ENCODE data around the gene WDR7. TPM values are rescaled to one million over a fixed set of nuclear protein-coding genes. Genes with fewer than 3 reads are reported as not detected.

WDR7 gene
- total and polyA plus RNA-seq, 9 of the 15 experiments (the other 6 are each of a cell fraction or from before 2014, with no cell fraction given), result 1.4 to 9.4 (median 5.3) TPM

DNA sequence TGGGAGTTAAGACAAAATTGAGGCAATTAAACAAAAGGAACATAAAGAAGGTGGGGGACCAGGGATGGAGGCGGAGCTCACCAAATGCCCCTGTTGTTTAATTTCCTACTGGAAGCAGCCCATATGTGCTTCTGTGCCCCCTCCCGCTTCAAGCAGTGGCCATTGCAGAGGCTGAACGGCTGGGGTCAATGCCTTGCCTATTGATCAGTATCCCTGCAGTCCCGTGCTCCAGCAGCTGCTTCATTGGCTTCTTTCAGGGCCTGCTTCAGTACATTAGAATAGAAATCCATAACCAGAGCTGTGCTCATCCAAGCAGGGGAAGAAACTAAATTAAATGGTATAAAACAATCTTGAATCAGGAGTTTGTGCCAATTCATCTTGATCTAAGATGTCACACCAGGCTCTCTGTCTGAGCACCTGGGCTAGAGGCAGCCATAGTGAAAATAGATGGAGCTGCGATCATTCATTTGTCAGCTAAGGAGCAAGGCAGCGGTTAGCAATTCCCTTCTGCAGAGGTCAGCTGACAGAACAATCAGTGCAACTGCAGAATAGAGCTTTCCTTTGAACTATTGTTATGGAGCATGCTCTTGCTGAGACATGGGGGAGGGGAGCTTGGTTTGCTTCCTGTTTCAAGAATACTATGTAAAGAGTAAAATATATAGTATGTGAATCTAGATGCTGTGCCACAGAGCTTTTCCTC, 222.4 kb downstream of the WDR7 start:
- Histone ChIP-seq H3K27me3 (ENCODE audit: control insufficient read depth in 2 of 2, insufficient read depth in 2 of 2, low read length in 2 of 2) (no peaks in the 10 kb centered on the region), H3K9me3 (replicated peaks; ENCODE audit: control insufficient read depth, insufficient read depth, low read depth, low read length) (no peaks in the 10 kb centered on the region), H3K36me3 (ENCODE audit: control insufficient read depth, insufficient read depth, low read length) (no peaks in the 10 kb centered on the region), H3K4me1 (replicated peaks in 1 of 2; ENCODE audit: control insufficient read depth in 2 of 2, insufficient read depth in 2 of 2, low read length in 2 of 2) (no peaks in the 10 kb centered on the region), H4K20me1 (replicated peaks; ENCODE audit: control insufficient read depth, insufficient read depth, low read length) (no peaks in the 10 kb centered on the region), H2AFZ (ENCODE audit: low read depth, low read length) (no peak overlapping the region), H3K9ac (ENCODE audit: insufficient read depth in 1 of 2, low read depth in 2 of 2, low read length in 2 of 2) (no peak overlapping the region), H3K9me1 (ENCODE audit: control insufficient read depth, insufficient read depth, low read length) (no peaks in the 10 kb centered on the region), H3K27ac (ENCODE audit: extremely low read depth, low read depth, low read length) (no peak overlapping the region), H3K79me2 (ENCODE audit: control insufficient read depth, insufficient read depth, low read length) (no peaks in the 10 kb centered on the region), H3K4me3 (no peak overlapping the region), H3K4me2 (ENCODE audit: insufficient read depth, low read length) (no peak overlapping the region)
- no TSS peak for BruUV-seq (replicated peaks)
- FAIRE-seq (no peak), ATAC-seq (no peak), DNase-seq (ENCODE audit: extremely low read depth in 1 of 4, low spot score in 3 of 4) (peak in 1 of 4 experiments; percentile 2)
- WGBS (ENCODE audit: insufficient coverage, low coverage, missing lambda C conversion rate), result 8% methylated on average over 6 of the region's 6 CpGs
- ChIA-PET POLR2A (interaction anchor here (1.4 kb wide), 1 partner anchor 20 kb away, joined by 3 read pairs; no protein-coding TSS in a partner anchor), CTCF (ENCODE audit: low intra/inter-chr PET ratio) (no interaction called here)
- TF ChIP-seq SOX6 (IDR thresholded peaks at IDR 0.05) (peak; percentile 34; the same call in 1 of the 2 replicates), ZNF165 (CRISPR knock-in tag; IDR thresholded peaks at IDR 0.05; ENCODE audit: borderline replicate concordance) (no peak), ARID3B (CRISPR knock-in tag; IDR thresholded peaks at IDR 0.05; ENCODE audit: borderline replicate concordance) (no peak), THAP12 (CRISPR knock-in tag; IDR thresholded peaks at IDR 0.05) (no peak), NCOA2 (IDR thresholded peaks at IDR 0.05; ENCODE audit: partially characterized antibody in 2 of 2) (no peak), RCOR1 (IDR thresholded peaks at IDR 0.05; ENCODE audit: borderline replicate concordance in 1 of 2, low read depth in 2 of 2, low read length in 2 of 2) (0 out of 4 replicates have a peak, but pooled peaks of 1 of the 2 experiments have one; percentile 12)
- TF ChIP-seq, protein P1, sequence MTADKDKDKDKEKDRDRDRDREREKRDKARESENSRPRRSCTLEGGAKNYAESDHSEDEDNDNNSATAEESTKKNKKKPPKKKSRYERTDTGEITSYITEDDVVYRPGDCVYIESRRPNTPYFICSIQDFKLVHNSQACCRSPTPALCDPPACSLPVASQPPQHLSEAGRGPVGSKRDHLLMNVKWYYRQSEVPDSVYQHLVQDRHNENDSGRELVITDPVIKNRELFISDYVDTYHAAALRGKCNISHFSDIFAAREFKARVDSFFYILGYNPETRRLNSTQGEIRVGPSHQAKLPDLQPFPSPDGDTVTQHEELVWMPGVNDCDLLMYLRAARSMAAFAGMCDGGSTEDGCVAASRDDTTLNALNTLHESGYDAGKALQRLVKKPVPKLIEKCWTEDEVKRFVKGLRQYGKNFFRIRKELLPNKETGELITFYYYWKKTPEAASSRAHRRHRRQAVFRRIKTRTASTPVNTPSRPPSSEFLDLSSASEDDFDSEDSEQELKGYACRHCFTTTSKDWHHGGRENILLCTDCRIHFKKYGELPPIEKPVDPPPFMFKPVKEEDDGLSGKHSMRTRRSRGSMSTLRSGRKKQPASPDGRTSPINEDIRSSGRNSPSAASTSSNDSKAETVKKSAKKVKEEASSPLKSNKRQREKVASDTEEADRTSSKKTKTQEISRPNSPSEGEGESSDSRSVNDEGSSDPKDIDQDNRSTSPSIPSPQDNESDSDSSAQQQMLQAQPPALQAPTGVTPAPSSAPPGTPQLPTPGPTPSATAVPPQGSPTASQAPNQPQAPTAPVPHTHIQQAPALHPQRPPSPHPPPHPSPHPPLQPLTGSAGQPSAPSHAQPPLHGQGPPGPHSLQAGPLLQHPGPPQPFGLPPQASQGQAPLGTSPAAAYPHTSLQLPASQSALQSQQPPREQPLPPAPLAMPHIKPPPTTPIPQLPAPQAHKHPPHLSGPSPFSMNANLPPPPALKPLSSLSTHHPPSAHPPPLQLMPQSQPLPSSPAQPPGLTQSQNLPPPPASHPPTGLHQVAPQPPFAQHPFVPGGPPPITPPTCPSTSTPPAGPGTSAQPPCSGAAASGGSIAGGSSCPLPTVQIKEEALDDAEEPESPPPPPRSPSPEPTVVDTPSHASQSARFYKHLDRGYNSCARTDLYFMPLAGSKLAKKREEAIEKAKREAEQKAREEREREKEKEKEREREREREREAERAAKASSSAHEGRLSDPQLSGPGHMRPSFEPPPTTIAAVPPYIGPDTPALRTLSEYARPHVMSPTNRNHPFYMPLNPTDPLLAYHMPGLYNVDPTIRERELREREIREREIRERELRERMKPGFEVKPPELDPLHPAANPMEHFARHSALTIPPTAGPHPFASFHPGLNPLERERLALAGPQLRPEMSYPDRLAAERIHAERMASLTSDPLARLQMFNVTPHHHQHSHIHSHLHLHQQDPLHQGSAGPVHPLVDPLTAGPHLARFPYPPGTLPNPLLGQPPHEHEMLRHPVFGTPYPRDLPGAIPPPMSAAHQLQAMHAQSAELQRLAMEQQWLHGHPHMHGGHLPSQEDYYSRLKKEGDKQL (CRISPR knock-in tag; IDR thresholded peaks at IDR 0.05; ENCODE audit: borderline replicate concordance), result no peak
- intact Hi-C loops (cut with micrococcal nuclease) (no loop called here), in situ Hi-C loops (cut with MboI) (no loop called here)

Measured in K562 (cell line).